ENCODE data around the gene LNPEP.
A peak's percentile ranks its signal among the peaks of the same experiment; 100 is the strongest.

LNPEP gene

GRCh38 chr5:96993760-96994159 lies 57.9 kb downstream of the LNPEP start:
- Histone ChIP-seq H3K27me3 (ENCODE audit: control insufficient read depth in 1 of 2, insufficient read depth in 2 of 2, low read length in 2 of 2) (no peaks in the 10 kb centered on the region), H3K4me3 (ENCODE audit: low read depth in 1 of 2, low read length in 2 of 2) (no peak overlapping the region), H3K9me3 (ENCODE audit: control insufficient read depth in 1 of 2, low read length in 2 of 2) (no peaks in the 10 kb centered on the region), H3K4me1 (ENCODE audit: control insufficient read depth in 1 of 2, insufficient read depth in 2 of 2, low read length in 2 of 2) (no peaks in the 10 kb centered on the region), H3K9ac (ENCODE audit: low read depth in 1 of 2, low read length in 2 of 2) (no peak overlapping the region), H3K36me3 (ENCODE audit: control insufficient read depth in 1 of 2, insufficient read depth in 2 of 2, low read length in 2 of 2) (peaks cover 22 to 48% of the 10 kb centered on the region in 2 donors), H3K27ac (ENCODE audit: low read depth, low read length) (no peak overlapping the region)

GRCh38 chr5:96994493-96994892 lies 58.6 kb downstream of the LNPEP start:
- no peak overlapping the region for H3K27ac ChIP-seq (ENCODE audit: low read depth, low read length)
- no peaks in the 10 kb centered on the region for H3K27me3 ChIP-seq (ENCODE audit: control insufficient read depth in 1 of 2, insufficient read depth in 2 of 2, low read length in 2 of 2)
- peaks cover 0 to 4% of the 10 kb centered on the region in 2 donors for H3K4me1 ChIP-seq (ENCODE audit: control insufficient read depth in 1 of 2, insufficient read depth in 2 of 2, low read length in 2 of 2)
- H3K9me3 ChIP-seq (ENCODE audit: control insufficient read depth in 1 of 2, low read length in 2 of 2) = no peaks in the 10 kb centered on the region
- no peak overlapping the region for H3K4me3 ChIP-seq (ENCODE audit: low read depth in 1 of 2, low read length in 2 of 2)
- peaks cover 22 to 51% of the 10 kb centered on the region in 2 donors for H3K36me3 ChIP-seq (ENCODE audit: control insufficient read depth in 1 of 2, insufficient read depth in 2 of 2, low read length in 2 of 2)
- H3K9ac ChIP-seq (ENCODE audit: low read depth in 1 of 2, low read length in 2 of 2) = no peak overlapping the region

GRCh38 chr5:96995419-96995818 lies 59.5 kb downstream of the LNPEP start:
- Histone ChIP-seq H3K27ac (ENCODE audit: low read depth, low read length) (no peak overlapping the region), H3K9ac (ENCODE audit: low read depth in 1 of 2, low read length in 2 of 2) (no peak overlapping the region), H3K4me1 (ENCODE audit: control insufficient read depth in 1 of 2, insufficient read depth in 2 of 2, low read length in 2 of 2) (peaks cover 0 to 13% of the 10 kb centered on the region in 2 donors), H3K27me3 (ENCODE audit: control insufficient read depth in 1 of 2, insufficient read depth in 2 of 2, low read length in 2 of 2) (no peaks in the 10 kb centered on the region), H3K9me3 (ENCODE audit: control insufficient read depth in 1 of 2, low read length in 2 of 2) (no peaks in the 10 kb centered on the region), H3K4me3 (ENCODE audit: low read depth in 1 of 2, low read length in 2 of 2) (no peak overlapping the region), H3K36me3 (ENCODE audit: control insufficient read depth in 1 of 2, insufficient read depth in 2 of 2, low read length in 2 of 2) (peaks cover 22 to 49% of the 10 kb centered on the region in 2 donors)

- Histone ChIP-seq H3K27me3 (ENCODE audit: control insufficient read depth in 1 of 2, insufficient read depth in 2 of 2, low read length in 2 of 2) (no peaks in the 10 kb centered on the region), H3K36me3 (ENCODE audit: control insufficient read depth in 1 of 2, insufficient read depth in 2 of 2, low read length in 2 of 2) (peaks cover 21 to 41% of the 10 kb centered on the region in 2 donors), H3K9ac (ENCODE audit: low read depth in 1 of 2, low read length in 2 of 2) (no peak overlapping the region), H3K27ac (ENCODE audit: low read depth, low read length) (no peak overlapping the region), H3K4me3 (ENCODE audit: low read depth in 1 of 2, low read length in 2 of 2) (no peak overlapping the region), H3K9me3 (ENCODE audit: control insufficient read depth in 1 of 2, low read length in 2 of 2) (no peaks in the 10 kb centered on the region), H3K4me1 (ENCODE audit: control insufficient read depth in 1 of 2, insufficient read depth in 2 of 2, low read length in 2 of 2) (peaks cover 0 to 24% of the 10 kb centered on the region in 2 donors)
Observed at GRCh38 chr5:96997265-96997859, 61.5 kb downstream of the LNPEP start.

- Histone ChIP-seq H3K27ac (ENCODE audit: low read depth, low read length) (no peak overlapping the region), H3K9ac (ENCODE audit: low read depth in 1 of 2, low read length in 2 of 2) (no peak overlapping the region), H3K27me3 (ENCODE audit: control insufficient read depth in 1 of 2, insufficient read depth in 2 of 2, low read length in 2 of 2) (no peaks in the 10 kb centered on the region), H3K4me3 (ENCODE audit: low read depth in 1 of 2, low read length in 2 of 2) (peak overlapping the region in 1 of 2 donors; percentile 26), H3K36me3 (ENCODE audit: control insufficient read depth in 1 of 2, insufficient read depth in 2 of 2, low read length in 2 of 2) (peaks cover 12 to 33% of the 10 kb centered on the region in 2 donors), H3K4me1 (ENCODE audit: control insufficient read depth in 1 of 2, insufficient read depth in 2 of 2, low read length in 2 of 2) (peaks cover 0 to 24% of the 10 kb centered on the region in 2 donors), H3K9me3 (ENCODE audit: control insufficient read depth in 1 of 2, low read length in 2 of 2) (no peaks in the 10 kb centered on the region)
Observed at GRCh38 chr5:96999856-97000255, 64.0 kb downstream of the LNPEP start.

GRCh38 chr5:97000391-97000790 lies 64.5 kb downstream of the LNPEP start:
- Histone ChIP-seq H3K27me3 (ENCODE audit: control insufficient read depth in 1 of 2, insufficient read depth in 2 of 2, low read length in 2 of 2) (no peaks in the 10 kb centered on the region), H3K36me3 (ENCODE audit: control insufficient read depth in 1 of 2, insufficient read depth in 2 of 2, low read length in 2 of 2) (peaks cover 15 to 36% of the 10 kb centered on the region in 2 donors), H3K4me3 (ENCODE audit: low read depth in 1 of 2, low read length in 2 of 2) (peak overlapping the region in 1 of 2 donors; percentile 26), H3K4me1 (ENCODE audit: control insufficient read depth in 1 of 2, insufficient read depth in 2 of 2, low read length in 2 of 2) (peaks cover 0 to 24% of the 10 kb centered on the region in 2 donors), H3K27ac (ENCODE audit: low read depth, low read length) (no peak overlapping the region), H3K9me3 (ENCODE audit: control insufficient read depth in 1 of 2, low read length in 2 of 2) (no peaks in the 10 kb centered on the region), H3K9ac (ENCODE audit: low read depth in 1 of 2, low read length in 2 of 2) (no peak overlapping the region)

- H3K27me3 ChIP-seq (ENCODE audit: control insufficient read depth in 1 of 2, insufficient read depth in 2 of 2, low read length in 2 of 2) = no peaks in the 10 kb centered on the region
- H3K27ac ChIP-seq (ENCODE audit: low read depth, low read length) = no peak overlapping the region
- H3K9me3 ChIP-seq (ENCODE audit: control insufficient read depth in 1 of 2, low read length in 2 of 2) = no peaks in the 10 kb centered on the region
- no peak overlapping the region for H3K9ac ChIP-seq (ENCODE audit: low read depth in 1 of 2, low read length in 2 of 2)
- no peak overlapping the region for H3K4me3 ChIP-seq (ENCODE audit: low read depth in 1 of 2, low read length in 2 of 2)
- H3K4me1 ChIP-seq (ENCODE audit: control insufficient read depth in 1 of 2, insufficient read depth in 2 of 2, low read length in 2 of 2) = peaks cover 0 to 24% of the 10 kb centered on the region in 2 donors
- peaks cover 22 to 46% of the 10 kb centered on the region in 2 donors for H3K36me3 ChIP-seq (ENCODE audit: control insufficient read depth in 1 of 2, insufficient read depth in 2 of 2, low read length in 2 of 2)
Observed at GRCh38 chr5:97002983-97003382, 67.1 kb downstream of the LNPEP start.

- Histone ChIP-seq H3K9me3 (ENCODE audit: control insufficient read depth in 1 of 2, low read length in 2 of 2) (no peaks in the 10 kb centered on the region), H3K27ac (ENCODE audit: low read depth, low read length) (no peak overlapping the region), H3K36me3 (ENCODE audit: control insufficient read depth in 1 of 2, insufficient read depth in 2 of 2, low read length in 2 of 2) (peaks cover 18 to 35% of the 10 kb centered on the region in 2 donors), H3K27me3 (ENCODE audit: control insufficient read depth in 1 of 2, insufficient read depth in 2 of 2, low read length in 2 of 2) (no peaks in the 10 kb centered on the region), H3K4me1 (ENCODE audit: control insufficient read depth in 1 of 2, insufficient read depth in 2 of 2, low read length in 2 of 2) (peaks cover 0 to 19% of the 10 kb centered on the region in 2 donors), H3K4me3 (ENCODE audit: low read depth in 1 of 2, low read length in 2 of 2) (no peak overlapping the region), H3K9ac (ENCODE audit: low read depth in 1 of 2, low read length in 2 of 2) (no peak overlapping the region)
Observed at GRCh38 chr5:97004423-97005060, 68.7 kb downstream of the LNPEP start.

GRCh38 chr5:97006454-97007060 lies 70.7 kb downstream of the LNPEP start:
- no peak overlapping the region for H3K9ac ChIP-seq (ENCODE audit: low read depth in 1 of 2, low read length in 2 of 2)
- peaks cover 14 to 32% of the 10 kb centered on the region in 2 donors for H3K36me3 ChIP-seq (ENCODE audit: control insufficient read depth in 1 of 2, insufficient read depth in 2 of 2, low read length in 2 of 2)
- no peaks in the 10 kb centered on the region for H3K9me3 ChIP-seq (ENCODE audit: control insufficient read depth in 1 of 2, low read length in 2 of 2)
- no peaks in the 10 kb centered on the region for H3K27me3 ChIP-seq (ENCODE audit: control insufficient read depth in 1 of 2, insufficient read depth in 2 of 2, low read length in 2 of 2)
- H3K27ac ChIP-seq (ENCODE audit: low read depth, low read length) = no peak overlapping the region
- H3K4me1 ChIP-seq (ENCODE audit: control insufficient read depth in 1 of 2, insufficient read depth in 2 of 2, low read length in 2 of 2) = no peaks in the 10 kb centered on the region
- no peak overlapping the region for H3K4me3 ChIP-seq (ENCODE audit: low read depth in 1 of 2, low read length in 2 of 2)

- peaks cover 21 to 38% of the 10 kb centered on the region in 2 donors for H3K36me3 ChIP-seq (ENCODE audit: control insufficient read depth in 1 of 2, insufficient read depth in 2 of 2, low read length in 2 of 2)
- H3K9ac ChIP-seq (ENCODE audit: low read depth in 1 of 2, low read length in 2 of 2) = no peak overlapping the region
- no peaks in the 10 kb centered on the region for H3K27me3 ChIP-seq (ENCODE audit: control insufficient read depth in 1 of 2, insufficient read depth in 2 of 2, low read length in 2 of 2)
- no peak overlapping the region for H3K4me3 ChIP-seq (ENCODE audit: low read depth in 1 of 2, low read length in 2 of 2)
- no peaks in the 10 kb centered on the region for H3K4me1 ChIP-seq (ENCODE audit: control insufficient read depth in 1 of 2, insufficient read depth in 2 of 2, low read length in 2 of 2)
- H3K27ac ChIP-seq (ENCODE audit: low read depth, low read length) = no peak overlapping the region
- H3K9me3 ChIP-seq (ENCODE audit: control insufficient read depth in 1 of 2, low read length in 2 of 2) = no peaks in the 10 kb centered on the region
Observed at GRCh38 chr5:97009212-97009898, 73.5 kb downstream of the LNPEP start.

Data from duodenal mucosa (tissue), 2 donors.